HCT116 (cell line): ENCODE results near the gene MAB21L3. TPM values are rescaled to one million over a fixed set of nuclear protein-coding genes. Genes with fewer than 3 reads are reported as not detected.

ENCODE experiments used
- ATAC-seq: fragments of 200-7000 bp; cut with Tn5 transposase; 2 replicates; pipeline ENCODE4 v1.9.1; 2020; ENCODE audit warnings: mild to moderate bottlenecking, moderate library complexity
- BruUV-seq: library from RNA; stranded (reverse); fragments of 400-500 nt; replicated peaks from 2 replicates; lab custom pipeline; 2021; lab: Mats Ljungman, UMichigan
- CTCF ChIA-PET: fragments of 300-600 bp; sonication (Branson Sonifier 250); formaldehyde crosslinking; loops from one replicate; lab custom pipeline; 2021; ENCODE audit warnings: antibody characterized with exemption; lab: Charles Lee
- POLR2A ChIA-PET: fragments of 300-600, 350-600 bp; sonication (Branson Sonifier 250); formaldehyde crosslinking; loops from one replicate; lab custom pipeline; 2021; ENCODE audit warnings: antibody characterized with exemption; lab: Charles Lee
- RAD21 ChIA-PET, 2 experiments: fragments of 300-600 bp; sonication (Branson Sonifier 250); formaldehyde crosslinking; loops; one replicate each; lab custom pipeline; 2023; ENCODE audit warnings: low total read pairs in 2 of 2; ENCODE audit not compliant: uncharacterized antibody in 2 of 2, unreplicated experiment in 2 of 2, low non-redundant PET in 1 of 2; lab: Charles Lee
- DNase-seq: peaks from one replicate; pipeline ENCODE4 v3.0.0-alpha.2; 2010; ENCODE audit warnings: low read depth, low spot score
- H2AFZ ChIP-seq: fragments of 200-600 bp; shearing (Covaris generic), sonication (generic); 2 replicates; pipeline ENCODE4 v1.6.1; 2017; ENCODE audit warnings: low read depth, mixed run types, mixed read lengths, antibody characterized with exemption, low read length; ENCODE audit not compliant: poor library complexity, severe bottlenecking
- H3K27ac ChIP-seq: 2 replicates; pipeline ENCODE4 v1.5.1; 2012; ENCODE audit warnings: low read depth, low read length
- H3K27me3 ChIP-seq: fragments of 200-600 bp; sonication (generic); 2 replicates; pipeline ENCODE4 v1.6.1; 2016; ENCODE audit warnings: mixed run types, low read length, mixed read lengths; ENCODE audit not compliant: insufficient read depth
- H3K36me3 ChIP-seq, 2 experiments: fragments of 200-500 bp in 1 of 2; fragments of 200-600 bp in 1 of 2; sonication (Bioruptor generic) in 1 of 2; sonication (generic) in 1 of 2; 2 replicates each; pipeline versions ENCODE4 v1.5.1 to v1.6.1; 2014 to 2016; ENCODE audit warnings: low read length in 2 of 2, inconsistent platforms in 1 of 2, mixed read lengths in 1 of 2, mixed run types in 1 of 2; ENCODE audit not compliant: insufficient read depth in 2 of 2, control insufficient read depth in 1 of 2
- H3K4me1 ChIP-seq, 2 experiments: fragments of 200-600 bp in 1 of 2; sonication (generic) in 1 of 2; 2 replicates each; pipeline versions ENCODE4 v1.5.1 to v1.6.1; 2012 to 2017; ENCODE audit warnings: low read length in 2 of 2, inconsistent platforms in 1 of 2, mild to moderate bottlenecking in 1 of 2, mixed read lengths in 1 of 2, mixed run types in 1 of 2, moderate library complexity in 1 of 2; ENCODE audit not compliant: insufficient read depth in 2 of 2, control insufficient read depth in 1 of 2
- H3K4me2 ChIP-seq: fragments of 200-600 bp; sonication (generic); 2 replicates; pipeline ENCODE4 v1.6.1; 2017; ENCODE audit warnings: mixed run types, low read length, mixed read lengths
- H3K4me3 ChIP-seq, 2 experiments: fragments of 200-600 bp in 1 of 2; sonication (generic) in 1 of 2; replicated peaks in 1 of 2; 2 replicates each; pipeline ENCODE4 v1.5.1; 2011 to 2016; ENCODE audit warnings: low read length in 2 of 2, control low read depth in 1 of 2, low read depth in 1 of 2, mild to moderate bottlenecking in 1 of 2, mixed read lengths in 1 of 2, mixed run types in 1 of 2
- H3K79me2 ChIP-seq: fragments of 200-600 bp; sonication (generic); 2 replicates; pipeline ENCODE4 v1.6.1; 2017; ENCODE audit warnings: mild to moderate bottlenecking, mixed run types, low read length, moderate library complexity, mixed read lengths; ENCODE audit not compliant: insufficient read depth
- H3K9ac ChIP-seq: fragments of 200-600 bp; sonication (generic); 2 replicates; pipeline ENCODE4 v1.6.1; 2016; ENCODE audit warnings: low read length, mixed read lengths
- H3K9me2 ChIP-seq: fragments of 200-600 bp; sonication (generic), shearing (Covaris generic); 2 replicates; pipeline ENCODE4 v1.6.1; 2017; ENCODE audit warnings: mixed run types, mild to moderate bottlenecking, moderate library complexity; ENCODE audit not compliant: insufficient read depth
- H3K9me3 ChIP-seq, 2 experiments: fragments of 200-500 bp in 1 of 2; fragments of 200-600 bp in 1 of 2; sonication (Bioruptor generic) in 1 of 2; sonication (generic) in 1 of 2; 2 replicates each; pipeline ENCODE4 v1.6.1; 2014 to 2017; ENCODE audit warnings: low read length in 2 of 2, mixed read lengths in 2 of 2, inconsistent platforms in 1 of 2, low read depth in 1 of 2, mild to moderate bottlenecking in 1 of 2, mixed run types in 1 of 2, moderate library complexity in 1 of 2; ENCODE audit not compliant: control insufficient read depth in 1 of 2, insufficient read depth in 1 of 2
- H4K20me1 ChIP-seq: fragments of 200-600 bp; sonication (generic), shearing (Covaris generic); 2 replicates; pipeline ENCODE4 v1.6.1; 2017; ENCODE audit warnings: mixed run types, mild to moderate bottlenecking, moderate library complexity; ENCODE audit not compliant: insufficient read depth
- CBX3 ChIP-seq: IDR thresholded peaks from 2 replicates; pipeline ENCODE4 v1.6.1; 2012; ENCODE audit warnings: low read depth
- EGR1 ChIP-seq: IDR thresholded peaks from 2 replicates; pipeline ENCODE4 v1.6.1; 2012; ENCODE audit warnings: low read depth
- ELF1 ChIP-seq: IDR thresholded peaks from 2 replicates; pipeline ENCODE4 v1.6.1; 2012; ENCODE audit warnings: low read depth, borderline replicate concordance
- EZH2 ChIP-seq: fragments of 200-600 bp; sonication (generic); IDR thresholded peaks from 2 replicates; pipeline ENCODE4 v1.6.1; 2017; ENCODE audit warnings: antibody characterized with exemption, mixed run types
- FOSL1 ChIP-seq: IDR thresholded peaks from 2 replicates; pipeline ENCODE4 v1.6.1; 2012; ENCODE audit warnings: low read depth
- SRF ChIP-seq: IDR thresholded peaks from 2 replicates; pipeline ENCODE4 v1.6.1; 2012; ENCODE audit warnings: low read depth
- ZNF274 ChIP-seq: fragments of 200-500 bp; sonication (Bioruptor generic); IDR thresholded peaks from 2 replicates; pipeline ENCODE4 v1.6.1; 2014; ENCODE audit warnings: mild to moderate bottlenecking, low read depth, low read length, inconsistent platforms
- intact Hi-C: fragments of 100-400 bp; cut with micrococcal nuclease; formaldehyde crosslinking; loops from 2 replicates; pipeline ENCODE4 v1.10.0; 2022
- total RNA-seq: library from RNA; stranded (reverse); gene quantifications from one replicate; pipeline ENCODE4 v1.2.1, GENCODE V29; 2021; ENCODE audit not compliant: unreplicated experiment
- TF ChIP-seq, protein P1 (sequence below): IDR thresholded peaks from 2 replicates; pipeline ENCODE4 v1.6.1; 2012
- TF ChIP-seq, protein P2 (sequence below): IDR thresholded peaks from 2 replicates; pipeline ENCODE4 v1.6.1; 2012
- TF ChIP-seq, protein P3 (sequence below): IDR thresholded peaks from 2 replicates; pipeline ENCODE4 v1.6.1; 2011; ENCODE audit warnings: mild to moderate bottlenecking, low read length, moderate library complexity; ENCODE audit not compliant: insufficient replicate concordance; ENCODE audit errors: extremely low read depth

The MAB21L3 gene
- total RNA-seq, 1 experiment from 2014 or later, result not detected

DNA sequence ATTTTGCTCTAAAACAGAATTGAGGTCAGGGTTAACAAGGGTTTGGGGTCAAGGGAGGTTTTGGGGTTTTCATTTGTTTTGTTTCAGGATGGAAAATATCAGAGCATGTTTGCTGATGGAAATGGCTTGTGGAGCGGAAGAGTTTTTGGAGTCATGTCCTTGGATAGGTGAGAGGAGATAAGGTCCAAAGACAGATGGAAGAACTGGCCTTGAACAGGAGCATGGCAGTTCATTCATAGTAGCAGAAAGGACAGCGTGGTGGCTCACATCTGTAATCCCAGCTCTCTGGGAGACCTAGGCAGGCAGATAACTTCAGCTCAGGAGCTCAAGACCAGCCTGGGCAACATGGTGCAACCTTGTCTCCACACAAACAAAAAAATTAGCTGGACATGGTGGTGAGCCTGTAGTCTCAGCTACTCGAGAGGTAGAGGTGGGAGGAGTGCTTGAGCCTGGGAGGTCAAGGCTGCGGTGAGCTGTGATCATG is 65.1 kb downstream of the MAB21L3 start:
- DNase-seq, result no peak
- no peaks in the 10 kb centered on the region for H4K20me1 ChIP-seq
- H3K27me3 ChIP-seq, result peaks cover 12% of the 10 kb centered on the region; the same call in 1 of the 2 replicates
- H3K36me3 ChIP-seq, result no peaks in the 10 kb centered on the region
- peaks cover 0 to 8% of the 10 kb centered on the region in 2 experiments; a peak in 1 of 4 replicates for H3K4me1 ChIP-seq
- TF ChIP-seq FOSL1, result no peak
- TF ChIP-seq, protein P1, sequence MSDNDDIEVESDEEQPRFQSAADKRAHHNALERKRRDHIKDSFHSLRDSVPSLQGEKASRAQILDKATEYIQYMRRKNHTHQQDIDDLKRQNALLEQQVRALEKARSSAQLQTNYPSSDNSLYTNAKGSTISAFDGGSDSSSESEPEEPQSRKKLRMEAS, result no peak
- TF ChIP-seq, protein P2, sequence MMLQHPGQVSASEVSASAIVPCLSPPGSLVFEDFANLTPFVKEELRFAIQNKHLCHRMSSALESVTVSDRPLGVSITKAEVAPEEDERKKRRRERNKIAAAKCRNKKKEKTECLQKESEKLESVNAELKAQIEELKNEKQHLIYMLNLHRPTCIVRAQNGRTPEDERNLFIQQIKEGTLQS, result no peak
- TF ChIP-seq CBX3, result no peak
- no peak for TF ChIP-seq SRF
- TF ChIP-seq, protein P3, sequence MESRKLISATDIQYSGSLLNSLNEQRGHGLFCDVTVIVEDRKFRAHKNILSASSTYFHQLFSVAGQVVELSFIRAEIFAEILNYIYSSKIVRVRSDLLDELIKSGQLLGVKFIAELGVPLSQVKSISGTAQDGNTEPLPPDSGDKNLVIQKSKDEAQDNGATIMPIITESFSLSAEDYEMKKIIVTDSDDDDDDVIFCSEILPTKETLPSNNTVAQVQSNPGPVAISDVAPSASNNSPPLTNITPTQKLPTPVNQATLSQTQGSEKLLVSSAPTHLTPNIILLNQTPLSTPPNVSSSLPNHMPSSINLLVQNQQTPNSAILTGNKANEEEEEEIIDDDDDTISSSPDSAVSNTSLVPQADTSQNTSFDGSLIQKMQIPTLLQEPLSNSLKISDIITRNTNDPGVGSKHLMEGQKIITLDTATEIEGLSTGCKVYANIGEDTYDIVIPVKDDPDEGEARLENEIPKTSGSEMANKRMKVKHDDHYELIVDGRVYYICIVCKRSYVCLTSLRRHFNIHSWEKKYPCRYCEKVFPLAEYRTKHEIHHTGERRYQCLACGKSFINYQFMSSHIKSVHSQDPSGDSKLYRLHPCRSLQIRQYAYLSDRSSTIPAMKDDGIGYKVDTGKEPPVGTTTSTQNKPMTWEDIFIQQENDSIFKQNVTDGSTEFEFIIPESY, result no peak
- no peak for TF ChIP-seq ZNF274
- no peak for TF ChIP-seq ELF1
- no peak for TF ChIP-seq EGR1
- TF ChIP-seq EZH2, result no peak
- ATAC-seq, result no peak
- H3K27ac ChIP-seq, result no peak overlapping the region
- no TSS peak for BruUV-seq
- no peaks in the 10 kb centered on the region for H3K9me2 ChIP-seq
- H3K79me2 ChIP-seq, result no peaks in the 10 kb centered on the region
- H3K4me2 ChIP-seq, result no peak overlapping the region
- intact Hi-C loops, result no loop called here
- no peaks in the 10 kb centered on the region for H3K9me3 ChIP-seq
- H3K4me3 ChIP-seq, result no peak overlapping the region
- RAD21 ChIA-PET, result no interaction called here
- no peak overlapping the region for H3K9ac ChIP-seq
- H2AFZ ChIP-seq, result no peak overlapping the region
- POLR2A ChIA-PET, result no interaction called here
- CTCF ChIA-PET, result no interaction called here
